Effector memory CD4-positive, alpha-beta T cell (primary cell): ENCODE results near the gene ENG.

Source experiments
- DNase-seq, 3 donors: peaks; one replicate each; pipeline ENCODE4 v3.0.0-alpha.2; 2020
- H3K27ac ChIP-seq: 2 replicates; pipeline ENCODE4 v1.7.0; 2013; ENCODE audit warnings: mild to moderate bottlenecking, low read length, moderate library complexity; ENCODE audit not compliant: insufficient read depth, poor library complexity, severe bottlenecking
- H3K27me3 ChIP-seq: replicated peaks from 2 replicates; pipeline ENCODE4 v1.7.0; 2013; ENCODE audit warnings: mild to moderate bottlenecking, low read length; ENCODE audit not compliant: insufficient read depth, control insufficient read depth, poor library complexity, severe bottlenecking
- H3K36me3 ChIP-seq: 2 replicates; pipeline ENCODE4 v1.7.0; 2013; ENCODE audit warnings: mild to moderate bottlenecking, low read length, moderate library complexity; ENCODE audit not compliant: control insufficient read depth, insufficient read depth
- H3K4me1 ChIP-seq: 2 replicates; pipeline ENCODE4 v1.7.0; 2013; ENCODE audit warnings: low read length, mild to moderate bottlenecking; ENCODE audit not compliant: control insufficient read depth, insufficient read depth, poor library complexity, severe bottlenecking
- H3K4me3 ChIP-seq: 2 replicates; pipeline ENCODE4 v1.7.0; 2013; ENCODE audit warnings: low read length, low read depth, mild to moderate bottlenecking; ENCODE audit not compliant: insufficient read depth, poor library complexity, severe bottlenecking
- H3K9me3 ChIP-seq: 2 replicates; pipeline ENCODE4 v1.7.0; 2013; ENCODE audit warnings: mild to moderate bottlenecking, low read length, moderate library complexity; ENCODE audit not compliant: control insufficient read depth

Gene ENG

DNA sequence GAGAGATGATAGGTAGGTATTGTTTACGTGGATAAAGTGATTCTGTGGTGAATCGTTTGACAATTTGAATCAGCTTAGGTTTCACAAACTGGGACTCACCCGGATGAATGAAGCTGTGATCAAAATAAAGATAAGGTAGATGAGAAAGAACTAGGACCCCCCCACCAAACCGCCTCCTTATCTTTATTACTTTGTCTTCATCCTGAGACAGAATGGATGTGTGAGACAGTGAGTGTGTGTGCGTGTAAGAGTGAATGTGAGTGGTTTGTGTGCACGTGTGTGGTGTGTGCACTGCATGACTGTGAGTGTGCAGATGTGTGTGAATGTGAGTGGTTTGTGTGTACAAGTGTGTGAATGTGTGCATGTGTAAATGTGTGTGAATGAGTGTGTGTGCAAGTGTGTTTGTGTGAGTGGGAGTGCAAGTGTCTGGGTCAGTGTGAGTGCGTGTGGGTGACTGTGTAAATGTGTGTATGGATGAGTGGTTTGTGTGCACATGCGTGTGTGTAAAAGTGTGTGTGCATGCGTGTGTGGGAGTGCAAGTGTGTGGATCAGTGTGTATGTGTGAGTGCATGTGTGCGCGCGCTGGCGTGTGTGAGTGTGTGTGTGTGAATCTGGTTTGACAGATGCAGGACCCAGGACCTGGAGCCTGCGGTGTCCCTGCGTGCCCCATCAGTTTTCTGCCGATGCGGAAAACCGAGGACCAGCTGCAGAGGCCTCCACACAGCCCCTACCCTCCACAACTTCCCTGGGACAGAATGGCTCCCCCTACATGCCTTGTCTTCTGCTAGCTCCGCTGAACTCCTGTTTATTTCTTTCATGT is 11.4 kb upstream of the ENG start:
- no peak for DNase-seq
- Histone ChIP-seq H3K27me3 (no peaks in the 10 kb centered on the region), H3K27ac (no peak overlapping the region), H3K4me3 (no peak overlapping the region), H3K4me1 (peaks cover 30% of the 10 kb centered on the region), H3K36me3 (no peaks in the 10 kb centered on the region), H3K9me3 (no peaks in the 10 kb centered on the region)

DNA sequence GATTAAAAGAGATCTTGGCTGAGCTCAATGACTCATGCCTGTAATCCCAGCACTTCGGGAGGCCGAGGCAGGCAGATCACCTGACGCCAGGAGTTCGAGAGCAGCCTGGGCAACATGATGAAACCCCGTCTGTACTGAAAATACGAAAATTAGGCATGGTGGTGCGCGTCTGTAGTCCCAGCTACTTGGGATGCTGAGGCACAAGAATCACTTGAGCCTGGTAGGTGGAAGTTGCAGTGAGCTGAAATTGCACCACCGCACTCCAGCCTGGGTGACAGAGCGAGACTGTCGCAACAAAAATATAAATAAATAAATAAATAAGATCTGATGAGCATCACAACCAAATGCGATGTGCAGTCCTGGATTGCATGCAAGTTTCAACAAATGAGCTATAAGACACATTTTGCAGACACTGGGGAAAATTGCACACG is 8.7 kb upstream of the ENG start:
- Histone ChIP-seq H3K4me1 (peaks cover 29% of the 10 kb centered on the region), H3K27me3 (no peaks in the 10 kb centered on the region), H3K27ac (no peak overlapping the region), H3K9me3 (no peaks in the 10 kb centered on the region), H3K4me3 (no peak overlapping the region), H3K36me3 (no peaks in the 10 kb centered on the region)
- no peak for DNase-seq

DNA sequence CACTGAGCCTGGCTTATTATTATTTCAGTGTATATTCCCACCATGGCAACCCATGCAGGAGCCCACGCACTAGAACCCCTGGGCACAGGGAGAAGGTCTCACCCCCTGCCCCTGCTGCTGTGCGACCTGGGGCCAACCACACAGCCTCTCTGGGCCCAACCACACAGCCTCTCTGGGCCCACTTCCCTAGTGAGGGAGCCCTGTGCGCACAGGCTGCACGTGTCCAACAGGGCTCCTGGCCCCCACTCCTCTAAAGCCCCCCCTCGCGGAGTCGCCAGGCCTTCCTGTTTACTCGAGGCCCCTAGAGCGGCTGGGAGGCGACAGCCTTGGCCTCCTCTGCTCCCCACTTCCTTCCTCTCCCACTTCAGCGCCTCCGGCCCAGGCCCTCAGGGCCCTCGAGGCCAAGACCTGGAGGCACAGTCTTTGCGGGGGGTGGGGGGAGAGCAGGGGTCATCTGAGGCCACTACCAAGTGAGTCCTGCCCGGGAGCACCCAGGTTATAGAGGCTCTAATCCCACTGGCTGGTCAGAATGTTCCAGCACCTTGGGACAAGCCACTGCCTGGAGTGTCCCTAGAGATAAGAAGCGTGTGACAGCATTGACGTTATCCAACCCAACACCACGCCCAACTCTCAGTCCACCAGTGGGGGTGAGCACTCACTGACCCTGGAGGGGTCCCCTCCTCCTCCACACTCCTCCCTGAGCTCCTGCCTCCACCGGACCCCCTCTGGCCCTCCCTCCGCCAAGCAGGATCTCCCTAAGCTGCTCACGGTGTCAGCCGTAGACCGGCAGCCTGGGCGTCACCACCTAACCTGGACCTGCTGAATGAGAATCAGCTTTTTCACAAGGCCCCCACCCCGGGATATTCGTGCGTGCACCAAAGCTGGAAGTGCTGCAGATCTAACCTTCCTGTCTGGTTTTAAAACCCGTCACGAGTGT is 7.9 kb upstream of the ENG start:
- peak; percentile 17 to 24 (median 23) for DNase-seq
- Histone ChIP-seq H3K36me3 (no peaks in the 10 kb centered on the region), H3K27ac (peak overlapping the region; percentile 60), H3K27me3 (no peaks in the 10 kb centered on the region), H3K9me3 (no peaks in the 10 kb centered on the region), H3K4me1 (peaks cover 29% of the 10 kb centered on the region), H3K4me3 (no peak overlapping the region)

DNA sequence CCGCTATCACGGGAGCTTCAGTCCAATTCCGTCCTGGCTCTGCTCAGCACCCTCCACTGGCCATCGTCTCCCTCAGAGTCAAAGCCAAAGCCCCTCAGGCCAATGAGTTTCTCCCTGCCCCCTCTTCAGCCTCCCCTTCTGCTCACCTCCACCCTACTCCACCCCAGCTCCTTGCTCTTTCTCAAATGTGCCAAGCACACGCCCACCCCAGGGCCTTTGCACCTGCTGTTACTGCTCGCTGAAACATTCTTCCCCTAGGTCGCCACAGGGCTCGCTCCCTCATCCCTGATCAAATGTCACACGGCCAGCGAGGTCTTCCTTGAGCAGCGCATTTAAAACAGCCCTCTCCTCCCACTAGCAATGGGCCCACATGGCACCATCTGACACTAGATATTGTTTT is 6.3 kb upstream of the ENG start:
- H3K4me1 ChIP-seq = peaks cover 35% of the 10 kb centered on the region
- no peaks in the 10 kb centered on the region for H3K36me3 ChIP-seq
- no peak overlapping the region for H3K27ac ChIP-seq
- no peak for DNase-seq
- no peak overlapping the region for H3K4me3 ChIP-seq
- H3K9me3 ChIP-seq = no peaks in the 10 kb centered on the region
- no peaks in the 10 kb centered on the region for H3K27me3 ChIP-seq

DNA sequence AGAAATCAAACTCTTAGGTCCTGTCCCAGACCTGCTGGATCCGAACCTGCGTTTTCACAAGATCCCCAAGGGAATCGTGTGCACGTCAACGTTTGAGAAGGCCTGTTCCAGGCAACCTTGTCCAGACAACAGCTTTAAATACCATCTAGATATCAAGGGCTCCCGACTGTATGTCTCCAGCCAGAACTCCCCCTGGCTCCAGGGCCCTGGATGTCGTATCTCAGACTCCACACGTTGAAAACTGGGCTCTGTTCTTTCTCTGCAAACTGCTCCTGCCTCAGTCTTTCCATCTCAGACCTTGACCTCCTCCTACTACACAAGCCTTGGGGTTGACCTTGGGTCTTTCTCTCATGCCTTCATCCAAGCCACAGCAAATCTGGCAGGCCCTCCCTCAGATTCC is 5.8 kb upstream of the ENG start:
- Histone ChIP-seq H3K27ac (no peak overlapping the region), H3K27me3 (no peaks in the 10 kb centered on the region), H3K9me3 (no peaks in the 10 kb centered on the region), H3K36me3 (no peaks in the 10 kb centered on the region), H3K4me1 (peaks cover 33% of the 10 kb centered on the region), H3K4me3 (no peak overlapping the region)
- DNase-seq = no peak

DNA sequence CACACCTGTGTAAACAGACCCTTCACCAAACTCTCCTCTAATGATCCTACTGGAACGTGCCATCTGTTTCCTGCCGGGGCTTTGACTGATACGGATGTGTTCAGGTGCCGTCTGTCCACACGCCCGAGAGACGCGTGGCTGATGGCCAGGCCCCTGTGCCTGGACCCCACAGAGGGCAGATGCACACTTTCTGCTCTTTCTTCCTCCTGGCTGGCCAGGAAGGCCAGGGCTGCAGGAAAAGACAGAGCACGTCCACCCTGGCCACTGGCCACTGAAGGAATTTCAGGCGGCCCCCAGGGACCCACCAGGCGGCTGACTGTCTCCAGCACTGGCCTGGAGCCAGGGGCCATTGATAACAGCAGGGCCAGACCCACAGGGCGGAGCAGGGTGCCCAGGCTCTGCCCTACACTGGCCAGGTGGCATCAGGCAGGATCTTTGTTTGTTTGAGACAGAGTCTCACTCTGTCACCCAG is 3.6 kb upstream of the ENG start:
- Histone ChIP-seq H3K27me3 (no peaks in the 10 kb centered on the region), H3K36me3 (no peaks in the 10 kb centered on the region), H3K4me3 (no peak overlapping the region), H3K4me1 (peaks cover 41% of the 10 kb centered on the region), H3K27ac (no peak overlapping the region), H3K9me3 (no peaks in the 10 kb centered on the region)
- DNase-seq = no peak

DNA sequence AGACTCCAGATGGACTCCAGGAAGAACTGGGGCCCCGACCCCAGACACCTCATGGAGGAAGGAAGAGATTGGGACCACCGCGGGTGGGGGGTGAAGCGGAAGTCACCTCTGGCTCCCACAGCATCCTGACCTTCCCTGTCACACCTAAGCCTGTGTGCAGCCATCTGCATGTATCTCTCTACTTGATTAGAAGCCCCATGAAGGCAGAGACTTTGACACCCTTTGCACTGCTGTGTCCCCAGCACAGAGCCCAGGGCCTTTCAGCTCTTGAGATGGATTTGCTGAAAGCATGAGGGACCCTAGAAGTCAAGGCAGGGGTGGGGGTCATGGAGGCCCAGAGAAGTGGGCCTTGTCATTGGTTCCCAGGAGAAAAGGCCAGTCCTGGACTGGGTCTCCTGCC is 2.8 kb upstream of the ENG start:
- H3K4me1 ChIP-seq = peaks cover 35% of the 10 kb centered on the region
- no peak for DNase-seq
- no peak overlapping the region for H3K27ac ChIP-seq
- H3K27me3 ChIP-seq = no peaks in the 10 kb centered on the region
- H3K4me3 ChIP-seq = no peak overlapping the region
- no peaks in the 10 kb centered on the region for H3K36me3 ChIP-seq
- no peaks in the 10 kb centered on the region for H3K9me3 ChIP-seq

DNA sequence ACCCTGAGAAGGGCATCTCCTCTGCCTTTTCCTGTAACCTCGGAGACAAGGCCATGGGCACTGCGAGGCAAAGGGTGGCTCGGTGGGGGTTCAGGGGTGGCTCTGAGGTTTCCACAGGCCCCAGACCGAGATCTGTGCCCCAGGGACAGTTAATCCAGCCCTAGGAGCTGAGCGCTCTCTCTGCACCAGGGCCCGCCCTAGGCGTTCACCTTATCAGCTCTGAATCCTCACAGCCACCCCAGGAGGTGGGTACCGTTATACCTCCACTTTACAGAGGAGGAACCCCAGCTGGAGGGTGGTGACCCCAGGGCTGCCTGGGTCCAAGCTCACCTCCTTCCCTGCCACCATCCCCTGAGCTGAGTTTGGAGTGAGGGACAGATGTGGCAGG is 2.3 kb upstream of the ENG start:
- no peaks in the 10 kb centered on the region for H3K36me3 ChIP-seq
- no peaks in the 10 kb centered on the region for H3K9me3 ChIP-seq
- H3K27ac ChIP-seq = no peak overlapping the region
- no peaks in the 10 kb centered on the region for H3K27me3 ChIP-seq
- H3K4me1 ChIP-seq = peaks cover 29% of the 10 kb centered on the region
- no peak overlapping the region for H3K4me3 ChIP-seq
- DNase-seq = no peak

DNA sequence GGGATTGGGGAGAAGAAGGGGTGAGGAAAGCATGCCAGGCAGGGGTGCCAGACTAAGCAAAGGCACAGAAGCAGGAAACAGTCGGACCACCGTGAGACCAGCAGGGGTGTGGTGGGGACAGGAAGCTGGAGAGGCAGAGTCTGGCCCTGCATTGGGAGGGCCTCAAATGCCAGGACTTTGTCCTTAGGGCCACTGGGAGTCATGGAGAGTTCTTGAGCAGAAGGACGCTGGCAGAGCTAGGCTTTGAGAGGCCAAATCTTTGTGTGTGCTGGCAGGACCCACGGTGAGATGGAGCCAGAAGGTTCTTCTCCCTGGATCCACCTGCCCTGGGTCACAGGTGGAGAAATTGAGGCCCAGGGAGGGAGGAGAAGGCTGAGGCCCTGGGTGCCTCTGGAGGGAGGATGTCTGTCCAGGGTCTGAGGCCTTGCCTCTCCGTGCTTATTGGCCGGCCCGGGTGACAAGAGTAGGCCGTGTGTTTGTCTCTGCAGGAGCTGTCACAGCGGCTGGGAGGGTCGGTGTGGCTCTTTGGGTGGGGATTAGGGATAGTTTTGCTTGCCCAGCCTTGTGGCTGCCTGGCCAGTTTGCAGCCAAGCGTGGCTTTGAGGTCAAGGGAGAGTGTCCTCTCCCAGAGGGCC is 1.8 kb upstream of the ENG start:
- Histone ChIP-seq H3K9me3 (no peaks in the 10 kb centered on the region), H3K4me3 (no peak overlapping the region), H3K4me1 (peaks cover 24% of the 10 kb centered on the region), H3K27ac (no peak overlapping the region), H3K27me3 (no peaks in the 10 kb centered on the region), H3K36me3 (no peaks in the 10 kb centered on the region)
- no peak for DNase-seq
